CMK (cell line): ENCODE results near the gene MYLK2.
"Not testable (repeated sequence)": the region's sequence is repeated elsewhere in the genome, so short reads cannot be mapped to it uniquely, and the experiment has no call there.

Source experiments
- DNase-seq: peaks from one replicate; pipeline ENCODE4 v3.0.0-alpha.2; 2010; ENCODE audit warnings: low read depth

The MYLK2 gene

GRCh38 chr20:31815408-31816188, 3.6 kb upstream of the MYLK2 start:
- DNase-seq, result no peak

GRCh38 chr20:31816221-31816620, 2.9 kb upstream of the MYLK2 start:
- DNase-seq, result no peak

- DNase-seq, result no peak
These were observed 1.7 kb upstream of the MYLK2 start for GRCh38 chr20:31817461-31817860.

- DNase-seq, result no peak
These were observed 714 bp upstream of the MYLK2 start for GRCh38 chr20:31818376-31818908.

- DNase-seq, result no peak
These were observed 1.1 kb downstream of the MYLK2 start for GRCh38 chr20:31820228-31820627.

- DNase-seq, result no peak
These were observed 2.3 kb downstream of the MYLK2 start for GRCh38 chr20:31821427-31821826.

GRCh38 chr20:31822421-31823330, 3.5 kb downstream of the MYLK2 start:
- peak; percentile 42 for DNase-seq

GRCh38 chr20:31823360-31824124, 4.4 kb downstream of the MYLK2 start:
- DNase-seq, result no peak

GRCh38 chr20:31824125-31824485, 4.9 kb downstream of the MYLK2 start:
- no peak for DNase-seq

- DNase-seq, result no peak
These were observed 5.6 kb downstream of the MYLK2 start for GRCh38 chr20:31824554-31825313.

GRCh38 chr20:31826074-31826473, 6.9 kb downstream of the MYLK2 start:
- no peak for DNase-seq

- no peak for DNase-seq
These were observed 7.9 kb downstream of the MYLK2 start for GRCh38 chr20:31827059-31827458.

GRCh38 chr20:31828016-31828415, 8.9 kb downstream of the MYLK2 start:
- not testable (repeated sequence) for DNase-seq

- no peak for DNase-seq
These were observed 10.6 kb downstream of the MYLK2 start for GRCh38 chr20:31829731-31830130.

GRCh38 chr20:31830406-31830981, 11.3 kb downstream of the MYLK2 start:
- no peak for DNase-seq

GRCh38 chr20:31831211-31831610, 12.1 kb downstream of the MYLK2 start:
- DNase-seq, result no peak

GRCh38 chr20:31831771-31832306, 12.7 kb downstream of the MYLK2 start:
- no peak for DNase-seq

GRCh38 chr20:31833130-31833930, 14.2 kb downstream of the MYLK2 start:
- DNase-seq, result peak; percentile 55

- DNase-seq, result no peak
These were observed 14.9 kb downstream of the MYLK2 start for GRCh38 chr20:31833931-31834521.
